Panc1 (cell line): ENCODE data around the gene VAMP2.

ENCODE experiments used
- POLR2AphosphoS5 ChIP-seq: IDR thresholded peaks from 2 replicates; pipeline ENCODE4 v1.6.1; 2012; ENCODE audit warnings: mild to moderate bottlenecking, low read depth, low read length, moderate library complexity
- REST ChIP-seq, 2 experiments: IDR thresholded peaks; 2 replicates each; pipeline ENCODE4 v1.6.1; 2011 to 2012; ENCODE audit warnings: low read depth in 2 of 2, control low read depth in 1 of 2, low read length in 1 of 2, mild to moderate bottlenecking in 1 of 2, moderate library complexity in 1 of 2; ENCODE audit not compliant: insufficient read depth in 1 of 2
- TF ChIP-seq, protein P1 (sequence below): fragments of 450-650 bp; IDR thresholded peaks from 2 replicates; pipeline ENCODE4 v1.5.1; 2017; ENCODE audit warnings: mild to moderate bottlenecking

- TF ChIP-seq POLR2AphosphoS5: no peak
- no peak for TF ChIP-seq REST (IDR thresholded peaks at IDR 0.05; ENCODE audit: insufficient read depth in 1 of 2, low read depth in 2 of 2, low read length in 1 of 2)
- TF ChIP-seq, protein P1, sequence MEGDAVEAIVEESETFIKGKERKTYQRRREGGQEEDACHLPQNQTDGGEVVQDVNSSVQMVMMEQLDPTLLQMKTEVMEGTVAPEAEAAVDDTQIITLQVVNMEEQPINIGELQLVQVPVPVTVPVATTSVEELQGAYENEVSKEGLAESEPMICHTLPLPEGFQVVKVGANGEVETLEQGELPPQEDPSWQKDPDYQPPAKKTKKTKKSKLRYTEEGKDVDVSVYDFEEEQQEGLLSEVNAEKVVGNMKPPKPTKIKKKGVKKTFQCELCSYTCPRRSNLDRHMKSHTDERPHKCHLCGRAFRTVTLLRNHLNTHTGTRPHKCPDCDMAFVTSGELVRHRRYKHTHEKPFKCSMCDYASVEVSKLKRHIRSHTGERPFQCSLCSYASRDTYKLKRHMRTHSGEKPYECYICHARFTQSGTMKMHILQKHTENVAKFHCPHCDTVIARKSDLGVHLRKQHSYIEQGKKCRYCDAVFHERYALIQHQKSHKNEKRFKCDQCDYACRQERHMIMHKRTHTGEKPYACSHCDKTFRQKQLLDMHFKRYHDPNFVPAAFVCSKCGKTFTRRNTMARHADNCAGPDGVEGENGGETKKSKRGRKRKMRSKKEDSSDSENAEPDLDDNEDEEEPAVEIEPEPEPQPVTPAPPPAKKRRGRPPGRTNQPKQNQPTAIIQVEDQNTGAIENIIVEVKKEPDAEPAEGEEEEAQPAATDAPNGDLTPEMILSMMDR: no peak
Measured at GRCh38 chr17:8173871-8174322, 11.1 kb upstream of the VAMP2 start.
